Measurements from ENCODE around the gene MYOZ3. TPM values are rescaled to one million over a fixed set of nuclear protein-coding genes. Genes with fewer than 3 reads are reported as not detected.

The MYOZ3 gene
- total RNA-seq, 1 donor from 2014 or later: 0.49 TPM

DNA sequence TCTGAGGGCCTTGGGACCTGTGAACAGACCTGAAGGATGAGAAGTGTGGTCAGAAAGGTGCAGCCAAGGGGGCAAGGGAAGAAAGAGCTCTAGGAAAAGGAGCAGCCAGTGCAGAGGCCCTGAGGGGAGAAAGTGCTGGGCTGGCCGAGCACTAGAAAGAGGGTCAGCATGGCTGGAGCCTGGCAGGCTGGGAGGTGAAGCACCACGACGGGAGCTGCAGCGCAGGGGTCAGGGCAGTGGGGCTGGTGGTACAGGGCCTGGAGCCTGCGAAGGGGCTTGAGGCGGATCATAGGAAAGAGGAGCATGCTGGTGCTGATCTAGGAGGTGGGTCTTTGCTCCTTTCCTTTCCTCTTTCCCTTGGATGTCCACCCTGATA is 29.7 kb upstream of the MYOZ3 start:
- H3K27ac Mint-ChIP-seq: no peak overlapping the region
- no peaks in the 10 kb centered on the region for H3K9me3 Mint-ChIP-seq
- no peaks in the 10 kb centered on the region for H3K4me1 Mint-ChIP-seq (ENCODE audit: low read depth)
- intact Hi-C loops (cut with micrococcal nuclease): no loop called here
- H3K4me3 Mint-ChIP-seq: no peak overlapping the region
- no peaks in the 10 kb centered on the region for H3K36me3 Mint-ChIP-seq (ENCODE audit: low read depth)
- H3K27me3 Mint-ChIP-seq (ENCODE audit: insufficient read depth): peaks cover 12% of the 10 kb centered on the region
- no peak for DNase-seq (ENCODE audit: low spot score)

DNA sequence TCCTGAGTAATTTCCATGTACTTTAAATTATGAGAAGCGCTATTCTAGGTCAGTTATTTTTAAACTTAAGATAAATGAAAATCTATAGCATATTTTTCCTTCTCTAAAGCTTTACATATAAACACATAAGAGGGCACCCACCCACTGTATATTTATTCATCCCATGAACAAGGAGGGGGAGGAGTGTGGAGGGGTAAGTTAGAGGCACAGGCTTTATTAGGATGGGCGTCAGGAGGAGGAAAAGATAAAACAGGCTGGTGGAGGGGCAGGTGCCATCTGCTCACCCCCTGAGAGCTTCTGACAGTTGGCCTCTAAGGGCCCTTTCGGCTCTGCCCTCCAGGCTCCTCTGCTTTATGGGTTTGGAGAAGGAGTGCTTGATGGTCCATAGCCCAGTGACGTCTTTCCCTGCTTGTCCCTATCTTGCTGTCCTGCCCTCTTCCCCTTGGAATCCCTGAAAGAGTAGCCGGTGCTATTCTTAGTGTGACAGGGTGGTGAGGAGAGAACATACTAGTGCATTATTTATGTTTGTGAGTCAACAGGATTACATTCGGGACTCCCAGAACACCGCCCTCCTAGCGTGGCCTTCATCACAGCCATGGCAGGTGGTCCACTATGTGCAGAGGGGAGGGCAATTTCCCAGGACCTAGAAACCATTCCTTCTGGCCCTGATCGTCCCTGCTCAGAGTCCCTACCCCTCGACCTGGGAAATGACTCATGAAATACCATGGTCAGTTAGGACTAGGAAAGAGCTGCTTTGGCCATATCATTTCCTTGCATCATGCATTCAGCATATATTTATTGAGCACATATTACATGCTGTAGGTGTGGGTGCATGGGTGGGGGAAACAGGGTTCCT is 28.5 kb upstream of the MYOZ3 start:
- no peaks in the 10 kb centered on the region for H3K4me1 Mint-ChIP-seq (ENCODE audit: low read depth)
- no peak for DNase-seq (ENCODE audit: low spot score)
- H3K27ac Mint-ChIP-seq: no peak overlapping the region
- H3K36me3 Mint-ChIP-seq (ENCODE audit: low read depth): no peaks in the 10 kb centered on the region
- no peak overlapping the region for H3K4me3 Mint-ChIP-seq
- intact Hi-C loops (cut with micrococcal nuclease): no loop called here
- no peaks in the 10 kb centered on the region for H3K9me3 Mint-ChIP-seq
- peaks cover 10% of the 10 kb centered on the region for H3K27me3 Mint-ChIP-seq (ENCODE audit: insufficient read depth)

DNA sequence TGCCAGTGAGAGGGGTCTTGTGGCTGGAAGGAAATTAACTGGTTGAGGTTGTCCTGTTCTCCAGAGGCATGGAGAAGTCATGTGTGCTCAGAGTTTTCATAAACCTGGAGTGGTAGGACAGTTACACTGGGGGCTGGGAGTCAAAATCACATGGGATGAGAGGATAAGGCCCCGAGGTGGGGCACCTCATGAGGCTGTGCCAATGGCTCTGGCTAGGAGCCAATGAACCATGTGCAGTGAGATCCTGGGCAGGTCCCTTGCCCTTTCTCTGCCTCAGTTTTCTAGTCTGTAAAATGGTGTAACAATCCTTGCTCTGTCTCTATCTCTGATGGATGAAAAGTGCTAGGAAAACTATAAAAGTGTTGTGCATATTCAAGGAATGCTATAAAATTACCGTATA is 27.6 kb upstream of the MYOZ3 start:
- Mint-ChIP-seq H3K4me3 (no peak overlapping the region), H3K4me1 (ENCODE audit: low read depth) (no peaks in the 10 kb centered on the region), H3K27ac (no peak overlapping the region), H3K27me3 (ENCODE audit: insufficient read depth) (peaks cover 10% of the 10 kb centered on the region), H3K9me3 (no peaks in the 10 kb centered on the region), H3K36me3 (ENCODE audit: low read depth) (no peaks in the 10 kb centered on the region)
- intact Hi-C loops (cut with micrococcal nuclease): no loop called here
- DNase-seq (ENCODE audit: low spot score): no peak

DNA sequence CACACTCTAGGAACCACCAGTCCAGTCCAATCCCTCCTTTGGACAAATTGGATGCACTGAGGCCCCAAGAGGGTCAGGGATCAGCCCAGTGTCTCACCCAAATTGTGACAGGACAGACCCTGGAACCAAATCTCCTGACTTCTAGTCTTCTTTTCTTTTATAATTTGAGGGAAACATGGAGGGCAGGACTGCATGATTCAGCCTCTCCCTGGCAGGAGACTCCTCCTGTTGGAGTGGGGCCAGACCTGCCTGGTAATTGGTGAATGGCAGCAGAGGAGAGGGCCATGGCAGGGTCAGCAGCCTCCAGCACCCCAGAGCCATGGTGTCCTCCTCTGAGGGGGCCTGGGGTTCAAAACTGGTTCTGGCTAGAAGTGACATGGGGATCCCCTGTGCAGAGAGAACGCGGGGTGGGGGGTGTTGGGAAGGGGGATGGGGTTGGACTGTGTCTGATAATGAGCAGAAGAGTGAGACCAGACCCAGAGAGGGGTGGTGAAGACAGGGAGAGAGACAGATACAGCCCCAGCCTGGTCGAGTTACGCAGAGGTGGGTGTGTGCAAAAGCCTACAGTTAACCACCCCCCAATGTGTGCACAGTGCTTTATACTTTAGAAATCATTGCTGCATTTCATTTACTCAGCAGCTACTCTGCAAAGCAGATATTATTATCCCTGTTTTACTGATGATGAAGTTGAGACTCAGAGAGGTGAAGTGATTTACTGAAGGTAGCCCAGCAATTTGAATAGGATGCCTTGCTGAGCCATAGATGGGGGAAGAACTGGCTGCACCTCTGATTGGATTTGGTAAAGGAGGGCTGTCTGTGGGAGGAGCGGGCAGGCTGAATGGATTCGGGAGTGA is 24.4 kb upstream of the MYOZ3 start:
- no peaks in the 10 kb centered on the region for H3K36me3 Mint-ChIP-seq (ENCODE audit: low read depth)
- no peaks in the 10 kb centered on the region for H3K4me1 Mint-ChIP-seq (ENCODE audit: low read depth)
- DNase-seq (ENCODE audit: low spot score): no peak
- H3K9me3 Mint-ChIP-seq: no peaks in the 10 kb centered on the region
- peaks cover 14% of the 10 kb centered on the region for H3K27me3 Mint-ChIP-seq (ENCODE audit: insufficient read depth)
- H3K27ac Mint-ChIP-seq: no peak overlapping the region
- intact Hi-C loops (cut with micrococcal nuclease): no loop called here
- no peak overlapping the region for H3K4me3 Mint-ChIP-seq

DNA sequence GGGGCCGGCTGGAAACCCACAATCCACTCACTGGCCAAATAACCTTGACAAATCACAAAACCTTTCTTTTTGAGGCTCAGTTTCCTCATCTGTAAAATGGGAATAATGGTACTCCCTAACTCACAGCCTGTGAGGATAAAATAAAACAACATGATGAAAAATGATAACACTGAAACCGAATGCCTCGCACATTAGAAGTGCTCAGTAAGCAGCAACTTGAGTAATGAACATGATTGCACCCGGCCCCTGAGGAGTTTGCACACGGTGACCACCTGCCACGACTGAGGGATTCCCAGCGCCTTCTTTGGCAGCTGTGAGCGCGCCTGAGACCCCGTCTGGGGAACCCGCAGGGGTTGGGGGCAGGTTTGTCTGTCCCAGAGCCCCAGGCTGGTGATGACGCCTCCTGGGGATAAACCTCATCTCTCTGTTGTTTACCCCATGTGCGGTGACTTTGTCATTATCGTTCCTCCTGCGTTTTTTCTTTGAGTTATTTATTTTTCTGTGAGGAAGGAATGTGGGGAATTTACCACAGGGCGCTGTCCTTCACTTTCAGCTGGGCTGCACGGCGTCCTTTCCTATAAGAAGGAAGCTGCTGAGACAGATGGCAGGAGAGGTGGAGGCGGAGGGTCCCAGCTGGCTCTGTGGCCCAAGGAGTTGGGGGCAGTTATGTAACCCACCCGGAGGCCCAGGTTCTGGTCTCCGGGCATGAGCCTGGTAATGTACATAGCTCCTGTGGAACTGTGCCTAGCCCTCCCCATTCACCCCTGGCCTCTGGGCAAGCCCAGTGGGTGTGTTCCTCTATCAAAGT is 23.6 kb upstream of the MYOZ3 start:
- H3K27me3 Mint-ChIP-seq (ENCODE audit: insufficient read depth): peaks cover 14% of the 10 kb centered on the region
- H3K4me1 Mint-ChIP-seq (ENCODE audit: low read depth): no peaks in the 10 kb centered on the region
- no peak overlapping the region for H3K4me3 Mint-ChIP-seq
- DNase-seq (ENCODE audit: low spot score): no peak
- no peaks in the 10 kb centered on the region for H3K9me3 Mint-ChIP-seq
- no peaks in the 10 kb centered on the region for H3K36me3 Mint-ChIP-seq (ENCODE audit: low read depth)
- H3K27ac Mint-ChIP-seq: no peak overlapping the region
- intact Hi-C loops (cut with micrococcal nuclease): no loop called here

DNA sequence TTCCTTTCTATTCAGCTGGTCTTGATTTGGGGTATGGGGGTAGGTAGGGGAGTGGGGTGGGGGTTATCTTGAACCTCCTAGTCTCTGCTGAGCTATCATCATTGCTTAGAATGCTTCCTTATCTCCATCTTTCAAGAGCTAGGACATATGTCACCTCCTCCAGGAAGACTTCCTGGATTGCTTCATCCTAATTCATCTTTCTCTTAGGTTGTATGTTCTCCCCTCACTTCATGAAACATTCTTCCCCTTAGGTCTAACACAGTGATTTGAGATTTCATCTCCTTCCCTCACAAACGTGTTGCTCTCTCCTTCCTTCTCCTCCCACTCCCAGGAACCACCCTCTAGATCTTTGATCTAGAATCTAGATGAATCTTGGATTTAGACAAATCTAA is 23.0 kb upstream of the MYOZ3 start:
- peaks cover 14% of the 10 kb centered on the region for H3K27me3 Mint-ChIP-seq (ENCODE audit: insufficient read depth)
- no peaks in the 10 kb centered on the region for H3K9me3 Mint-ChIP-seq
- no peaks in the 10 kb centered on the region for H3K4me1 Mint-ChIP-seq (ENCODE audit: low read depth)
- H3K4me3 Mint-ChIP-seq: no peak overlapping the region
- H3K27ac Mint-ChIP-seq: no peak overlapping the region
- intact Hi-C loops (cut with micrococcal nuclease): no loop called here
- no peak for DNase-seq (ENCODE audit: low spot score)
- H3K36me3 Mint-ChIP-seq (ENCODE audit: low read depth): no peaks in the 10 kb centered on the region

DNA sequence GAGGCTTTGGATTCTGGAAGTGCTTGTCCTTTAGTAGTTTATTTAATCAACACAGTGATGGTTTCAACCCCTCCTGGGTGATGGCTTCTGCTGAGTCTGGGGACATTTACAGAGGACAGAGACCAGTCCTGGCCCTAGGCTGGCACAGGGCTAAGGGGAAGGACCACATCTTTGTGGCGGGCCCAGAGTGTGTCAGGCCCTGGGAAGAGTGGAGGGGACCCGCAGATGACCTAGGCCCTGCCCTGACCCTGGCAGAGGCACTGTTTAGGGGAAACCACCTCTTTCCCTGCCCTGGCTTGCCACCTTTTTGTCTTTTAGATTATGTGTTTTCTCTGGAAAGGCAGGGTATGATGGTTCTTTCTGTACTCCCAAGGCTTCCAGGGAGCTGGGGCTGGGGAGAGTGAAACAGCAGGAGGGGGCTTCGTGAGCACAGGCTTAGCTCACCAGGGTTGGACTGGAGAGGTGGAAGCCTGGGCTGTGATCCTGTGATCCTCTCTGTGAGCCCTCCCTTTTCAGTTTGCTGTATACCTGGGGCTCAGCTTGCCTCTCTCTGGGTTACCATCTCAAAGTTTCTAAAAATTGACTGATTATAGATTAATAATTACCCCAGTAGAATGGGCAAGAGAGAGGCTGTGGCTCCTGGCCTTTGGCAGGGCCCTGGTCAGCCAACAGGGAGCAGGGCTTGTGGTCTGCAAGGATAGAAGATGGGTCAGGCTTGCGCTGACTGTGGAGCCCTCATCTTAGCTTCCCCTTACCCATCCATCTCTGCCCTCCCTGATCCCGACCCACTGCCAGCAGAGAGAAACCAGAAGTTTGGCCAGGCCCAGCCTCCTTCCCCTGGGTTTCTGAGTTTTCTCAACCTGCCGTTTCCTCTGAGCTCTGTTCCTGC is 22.3 kb upstream of the MYOZ3 start:
- Mint-ChIP-seq H3K27ac (no peak overlapping the region), H3K4me3 (no peak overlapping the region), H3K27me3 (ENCODE audit: insufficient read depth) (peaks cover 11% of the 10 kb centered on the region), H3K4me1 (ENCODE audit: low read depth) (no peaks in the 10 kb centered on the region), H3K36me3 (ENCODE audit: low read depth) (no peaks in the 10 kb centered on the region), H3K9me3 (no peaks in the 10 kb centered on the region)
- DNase-seq (ENCODE audit: low spot score): no peak
- intact Hi-C loops (cut with micrococcal nuclease): no loop called here

DNA sequence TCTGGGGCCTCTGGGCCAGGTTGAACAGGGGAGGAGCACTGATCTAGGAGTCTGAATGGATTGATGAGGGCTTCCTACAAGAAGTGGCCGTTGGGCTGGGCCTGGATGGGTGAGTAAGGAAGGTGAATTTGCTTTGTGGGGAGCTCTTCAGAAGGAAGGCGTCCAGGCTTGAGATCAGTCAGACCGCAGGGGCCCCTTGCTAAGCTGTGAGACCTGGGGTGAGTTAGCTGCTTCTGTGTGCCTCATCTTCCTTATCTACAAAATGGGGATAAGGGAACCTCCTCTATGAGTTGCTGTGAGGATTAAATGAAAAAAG is 21.7 kb upstream of the MYOZ3 start:
- Mint-ChIP-seq H3K27me3 (ENCODE audit: insufficient read depth) (peaks cover 11% of the 10 kb centered on the region), H3K9me3 (no peaks in the 10 kb centered on the region), H3K4me1 (ENCODE audit: low read depth) (no peaks in the 10 kb centered on the region), H3K27ac (no peak overlapping the region), H3K36me3 (ENCODE audit: low read depth) (no peaks in the 10 kb centered on the region), H3K4me3 (no peak overlapping the region)
- intact Hi-C loops (cut with micrococcal nuclease): no loop called here
- DNase-seq (ENCODE audit: low spot score): no peak

DNA sequence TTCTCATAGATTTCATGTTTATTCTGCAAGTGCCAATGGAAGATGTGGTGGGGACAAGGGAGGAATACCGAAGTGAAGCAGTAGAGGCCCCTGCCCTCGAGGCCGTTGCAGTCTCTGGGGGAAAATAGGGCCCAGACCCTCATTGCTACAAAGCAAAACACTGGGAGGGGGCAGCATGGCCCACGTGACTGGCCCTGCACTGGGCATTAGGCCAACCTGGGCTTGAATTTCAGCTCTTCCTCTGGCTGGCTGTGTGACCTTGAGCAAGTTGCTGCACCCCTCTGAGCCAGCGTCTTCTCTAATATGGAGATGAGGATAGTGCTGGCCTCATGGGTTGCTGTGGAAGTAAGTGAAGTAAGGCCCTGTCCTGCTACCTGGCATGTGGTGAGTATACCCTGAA is 21.3 kb upstream of the MYOZ3 start:
- Mint-ChIP-seq H3K4me1 (ENCODE audit: low read depth) (no peaks in the 10 kb centered on the region), H3K27ac (no peak overlapping the region), H3K9me3 (no peaks in the 10 kb centered on the region), H3K36me3 (ENCODE audit: low read depth) (no peaks in the 10 kb centered on the region), H3K4me3 (no peak overlapping the region), H3K27me3 (ENCODE audit: insufficient read depth) (peaks cover 11% of the 10 kb centered on the region)
- DNase-seq (ENCODE audit: low spot score): no peak
- intact Hi-C loops (cut with micrococcal nuclease): no loop called here

DNA sequence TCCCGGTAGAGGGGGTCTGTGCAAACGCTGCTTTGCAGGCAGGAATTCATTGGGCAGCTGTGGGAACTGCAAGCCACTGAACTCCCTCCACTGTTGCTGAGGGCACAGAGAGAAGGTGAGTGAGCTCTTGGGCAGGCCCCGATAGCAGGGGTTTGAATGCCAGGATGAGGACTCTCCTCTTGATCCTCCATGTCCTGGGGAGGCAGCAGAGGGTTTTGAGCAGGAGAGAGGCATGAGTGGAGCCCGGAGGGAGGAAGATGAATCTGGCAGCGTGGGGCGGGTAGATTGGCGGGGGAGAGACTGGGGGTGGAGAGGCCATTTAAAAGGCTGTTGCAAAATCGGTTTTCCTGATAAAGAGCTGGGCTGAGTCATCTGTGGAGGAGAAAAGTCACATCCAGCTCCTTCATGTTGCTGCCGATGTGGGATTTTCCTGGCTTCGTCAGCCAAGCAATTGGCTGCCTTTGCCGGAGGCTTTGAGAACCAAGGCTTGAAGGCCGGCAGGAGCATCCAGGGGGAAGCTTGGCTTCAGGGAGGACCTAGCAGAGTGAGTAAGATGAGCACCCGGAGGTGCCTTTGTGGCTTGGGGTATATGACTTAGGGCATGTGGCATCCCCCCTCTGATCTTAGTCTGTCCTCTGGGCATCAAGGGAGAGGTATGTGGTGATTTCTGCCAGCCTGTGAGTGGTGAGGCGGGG is 20.6 kb upstream of the MYOZ3 start, which contains the start of gene SYNPO:
SYNPO (plus strand) TSS at position 350 of the 695 bp plus-strand sequence. CDS start 7,616 bp downstream, outside the sequence.
- Mint-ChIP-seq H3K36me3 (ENCODE audit: low read depth) (no peaks in the 10 kb centered on the region), H3K27me3 (ENCODE audit: insufficient read depth) (peaks cover 11% of the 10 kb centered on the region), H3K4me1 (ENCODE audit: low read depth) (no peaks in the 10 kb centered on the region), H3K27ac (no peak within 1 kb of the TSS), H3K9me3 (no peaks in the 10 kb centered on the region), H3K4me3 (no peak within 1 kb of the TSS)
- DNase-seq (ENCODE audit: low spot score): no peak
- intact Hi-C loops (cut with micrococcal nuclease): no loop called here

DNA sequence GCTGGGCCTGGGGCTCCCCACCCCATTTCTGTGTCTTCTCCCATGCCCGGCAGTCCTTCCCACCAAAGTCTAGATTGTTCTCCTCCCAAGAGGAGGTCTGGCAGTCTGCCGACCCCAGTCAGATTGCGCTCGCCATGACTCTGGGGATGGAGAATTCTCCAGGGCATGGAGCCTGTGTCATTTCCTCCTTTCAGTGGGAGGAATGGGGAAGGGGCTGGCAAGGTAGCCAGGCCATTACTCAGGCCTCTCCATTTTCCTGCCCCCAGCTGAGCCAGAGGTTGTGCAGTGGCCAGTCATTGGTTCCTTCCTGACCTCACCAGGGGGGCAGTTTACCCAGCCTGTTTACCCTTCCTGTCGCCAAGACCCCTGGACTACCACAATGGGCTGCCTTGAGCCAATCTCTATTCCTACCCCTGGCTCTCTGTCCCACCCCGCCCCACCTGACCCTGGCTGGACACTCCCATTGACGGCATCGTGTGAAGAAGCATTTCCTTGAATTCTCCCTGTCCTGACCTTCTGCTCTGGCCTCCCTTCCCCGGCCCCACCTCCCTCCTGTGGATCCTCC is 20.0 kb upstream of the MYOZ3 start:
- Mint-ChIP-seq H3K4me3 (no peak overlapping the region), H3K27ac (no peak overlapping the region), H3K9me3 (no peaks in the 10 kb centered on the region), H3K27me3 (ENCODE audit: insufficient read depth) (peaks cover 11% of the 10 kb centered on the region), H3K36me3 (ENCODE audit: low read depth) (no peaks in the 10 kb centered on the region), H3K4me1 (ENCODE audit: low read depth) (no peaks in the 10 kb centered on the region)
- intact Hi-C loops (cut with micrococcal nuclease): no loop called here
- no peak for DNase-seq (ENCODE audit: low spot score)

Data from activated T-helper 1 cell treated with anti-CD3 and anti-CD28 coated beads, Interleukin-12 subunit alpha, Interleukin-12 subunit beta, Interleukin-2, Interleukin-4 antibody, amounts not matched to agents 30 ng/mL and 10 ng/mL and 1 ng/mL, durations not matched to agents 14 hours and 24 hours and 36 hours (primary cell).